A673 (cell line): ENCODE measurements around the gene COL4A1.

Experiments
- CTCF ChIP-seq: fragments of 300-800, 200-600 bp; sonication (generic); conservative IDR thresholded peaks from 2 replicates; pipeline ENCODE4 v1.5.1; 2017; ENCODE audit warnings: low read depth, mild to moderate bottlenecking, antibody characterized with exemption, low read length, moderate library complexity, mixed read lengths
- EZH2 ChIP-seq: fragments of 200-600 bp; sonication (generic); IDR thresholded peaks from 2 replicates; pipeline ENCODE4 v1.6.1; 2017; ENCODE audit warnings: borderline replicate concordance, low read depth, mild to moderate bottlenecking, mixed read lengths, antibody characterized with exemption, low read length; ENCODE audit not compliant: poor library complexity, severe bottlenecking

DNA sequence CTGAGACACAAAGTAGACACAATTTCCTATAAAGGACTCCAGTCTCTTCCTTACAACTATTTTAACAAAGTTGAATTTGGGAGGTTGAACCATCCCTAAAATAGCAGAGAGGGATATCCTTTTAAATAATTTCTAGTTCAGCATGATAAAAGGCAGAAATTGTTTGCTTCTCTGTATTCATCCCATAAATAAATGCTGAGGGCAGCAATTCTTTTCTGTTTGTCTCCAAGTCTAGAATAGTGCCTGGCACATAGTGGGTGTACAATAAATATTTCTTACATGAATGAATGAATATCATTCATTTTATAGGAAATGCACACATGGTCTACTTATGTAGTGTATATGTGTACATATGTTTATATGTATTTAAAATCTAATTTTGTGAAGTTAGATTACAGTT is 12.3 kb downstream of the COL4A1 start:
- TF ChIP-seq CTCF (no peak), EZH2 (no peak)
